Measurements from ENCODE around the gene EPHA3. TPM values are rescaled to one million over a fixed set of nuclear protein-coding genes. Genes with fewer than 3 reads are reported as not detected.

The EPHA3 gene
- total and polyA plus RNA-seq, 2 donors (not counting 3 experiments of a cell fraction or from before 2014, with no cell fraction given), result not detected

DNA sequence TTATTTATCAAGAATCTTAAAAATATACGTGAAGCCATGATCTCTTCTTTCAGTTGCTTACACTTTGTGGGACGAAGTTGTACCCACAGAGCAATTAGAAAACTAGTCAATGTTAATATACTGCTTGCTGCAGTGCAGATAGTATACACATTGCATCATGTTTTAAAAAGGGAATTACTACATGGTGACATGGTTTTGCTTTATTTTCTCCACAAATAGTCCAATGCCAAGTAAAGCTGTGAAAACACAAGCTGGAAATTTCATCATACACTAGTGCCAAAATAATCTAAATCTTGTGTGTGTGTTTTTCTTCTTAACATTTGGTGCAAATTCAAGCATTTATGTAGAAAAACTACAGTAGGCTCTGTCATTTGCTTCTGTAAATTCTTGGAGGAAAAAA is 233.0 kb downstream of the EPHA3 start:
- POLR2A ChIA-PET, result no interaction called here
- no peak for FAIRE-seq
- DNase-seq (ENCODE audit: low read depth, low spot score), result no peak

DNA sequence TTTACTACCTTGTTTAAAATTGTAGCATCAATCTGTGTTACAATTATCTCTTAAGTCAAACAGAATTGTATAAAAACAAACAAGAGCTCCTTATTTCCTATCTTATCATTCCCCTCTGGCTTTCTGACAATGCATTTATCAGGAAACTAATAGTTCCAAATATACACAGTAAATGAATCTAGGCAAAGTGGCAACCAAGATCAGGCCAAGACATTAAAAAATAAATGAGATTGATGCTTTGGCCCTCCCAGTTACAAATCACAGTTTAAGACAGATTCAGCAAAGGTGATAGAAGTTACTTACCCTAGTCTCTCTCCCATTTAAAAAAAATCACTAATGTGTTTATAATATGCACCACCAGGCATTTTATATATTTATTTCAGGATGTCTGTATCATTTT is 236.7 kb downstream of the EPHA3 start:
- H3K36me3 ChIP-seq (ENCODE audit: control insufficient read depth in 2 of 2, extremely low read depth in 1 of 2, insufficient read depth in 2 of 2, low read length in 2 of 2), result no peaks in the 10 kb centered on the region
- CTCF ChIA-PET, result no interaction called here
- intact Hi-C loops (cut with micrococcal nuclease), result no loop called here
- no TSS peak for BruUV-seq (replicated peaks)
- no peak overlapping the region for H3K4me2 ChIP-seq (ENCODE audit: insufficient read depth, low read length)
- no peak for TF ChIP-seq JUN (IDR thresholded peaks at IDR 0.05; ENCODE audit: borderline replicate concordance, insufficient read depth, insufficient read length, low read depth)
- TF ChIP-seq EZH2 (IDR thresholded peaks at IDR 0.05; ENCODE audit: borderline replicate concordance, low read depth, low read length, severe bottlenecking), result no peak
- no peak for TF ChIP-seq FOS (IDR thresholded peaks at IDR 0.05; ENCODE audit: borderline replicate concordance, insufficient read depth, low read length)
- TF ChIP-seq POLR2AphosphoS5 (IDR thresholded peaks at IDR 0.05; ENCODE audit: insufficient read depth, low read depth, low read length), result no peak
- TF ChIP-seq, protein P1, sequence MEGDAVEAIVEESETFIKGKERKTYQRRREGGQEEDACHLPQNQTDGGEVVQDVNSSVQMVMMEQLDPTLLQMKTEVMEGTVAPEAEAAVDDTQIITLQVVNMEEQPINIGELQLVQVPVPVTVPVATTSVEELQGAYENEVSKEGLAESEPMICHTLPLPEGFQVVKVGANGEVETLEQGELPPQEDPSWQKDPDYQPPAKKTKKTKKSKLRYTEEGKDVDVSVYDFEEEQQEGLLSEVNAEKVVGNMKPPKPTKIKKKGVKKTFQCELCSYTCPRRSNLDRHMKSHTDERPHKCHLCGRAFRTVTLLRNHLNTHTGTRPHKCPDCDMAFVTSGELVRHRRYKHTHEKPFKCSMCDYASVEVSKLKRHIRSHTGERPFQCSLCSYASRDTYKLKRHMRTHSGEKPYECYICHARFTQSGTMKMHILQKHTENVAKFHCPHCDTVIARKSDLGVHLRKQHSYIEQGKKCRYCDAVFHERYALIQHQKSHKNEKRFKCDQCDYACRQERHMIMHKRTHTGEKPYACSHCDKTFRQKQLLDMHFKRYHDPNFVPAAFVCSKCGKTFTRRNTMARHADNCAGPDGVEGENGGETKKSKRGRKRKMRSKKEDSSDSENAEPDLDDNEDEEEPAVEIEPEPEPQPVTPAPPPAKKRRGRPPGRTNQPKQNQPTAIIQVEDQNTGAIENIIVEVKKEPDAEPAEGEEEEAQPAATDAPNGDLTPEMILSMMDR (IDR thresholded peaks at IDR 0.05; ENCODE audit: extremely low read depth in 1 of 2, insufficient read depth in 1 of 2, low read depth in 1 of 2, low read length in 2 of 2), result no peak
- TF ChIP-seq, protein P2, sequence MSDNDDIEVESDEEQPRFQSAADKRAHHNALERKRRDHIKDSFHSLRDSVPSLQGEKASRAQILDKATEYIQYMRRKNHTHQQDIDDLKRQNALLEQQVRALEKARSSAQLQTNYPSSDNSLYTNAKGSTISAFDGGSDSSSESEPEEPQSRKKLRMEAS (IDR thresholded peaks at IDR 0.05; ENCODE audit: insufficient read depth, insufficient read length), result no peak
- no peak for TF ChIP-seq GATA2 (IDR thresholded peaks at IDR 0.05; ENCODE audit: insufficient read depth, insufficient read length, low read depth, low read length)
- TF ChIP-seq MYC (IDR thresholded peaks at IDR 0.05; ENCODE audit: low read depth, low read length), result no peak
- no peak for TF ChIP-seq POLR2A (IDR thresholded peaks at IDR 0.05; ENCODE audit: low read depth, low read length)
- POLR2A ChIA-PET, result no interaction called here
- H3K9ac ChIP-seq (replicated peaks; ENCODE audit: extremely low read depth, insufficient read depth, low read length), result no peak overlapping the region
- H3K9me3 ChIP-seq (replicated peaks; ENCODE audit: control insufficient read depth, insufficient read depth, low read length), result no peaks in the 10 kb centered on the region
- no peaks in the 10 kb centered on the region for H4K20me1 ChIP-seq (replicated peaks; ENCODE audit: control insufficient read depth, extremely low read depth, insufficient read depth, low read length)
- H3K4me1 ChIP-seq (ENCODE audit: control insufficient read depth, extremely low read depth, insufficient read depth, low read length), result no peaks in the 10 kb centered on the region
- H2AFZ ChIP-seq (ENCODE audit: low read depth, low read length), result no peak overlapping the region
- DNase-seq (ENCODE audit: low read depth, low spot score) (no peak), FAIRE-seq (no peak)
- H3K79me2 ChIP-seq (ENCODE audit: control insufficient read depth, insufficient read depth, low read length), result no peaks in the 10 kb centered on the region
- H3K27me3 ChIP-seq (ENCODE audit: control insufficient read depth in 2 of 2, insufficient read depth in 2 of 2, low read length in 2 of 2), result no peaks in the 10 kb centered on the region
- H3K4me3 ChIP-seq (replicated peaks in 1 of 3; ENCODE audit: insufficient read depth in 1 of 3, low read depth in 1 of 3, low read length in 3 of 3), result no peak overlapping the region
- no peak overlapping the region for H3K27ac ChIP-seq (ENCODE audit: insufficient read depth, low read depth, low read length)
- no peaks in the 10 kb centered on the region for H3K9me1 ChIP-seq (replicated peaks; ENCODE audit: control insufficient read depth, extremely low read depth, insufficient read depth, low read length)
- dilution Hi-C loops (cut with MboI; ENCODE audit: extremely low pct_ligation_motif_present, low sequenced_read_pairs), result no loop called here

More for the DNA sequence above, 233.0 kb downstream of the EPHA3 start:
- no peaks in the 10 kb centered on the region for H3K79me2 ChIP-seq (ENCODE audit: control insufficient read depth, insufficient read depth, low read length)
- CTCF ChIA-PET, result no interaction called here
- no TSS peak for BruUV-seq (replicated peaks)
- intact Hi-C loops (cut with micrococcal nuclease), result no loop called here
- H3K4me3 ChIP-seq (replicated peaks in 1 of 3; ENCODE audit: insufficient read depth in 1 of 3, low read depth in 1 of 3, low read length in 3 of 3), result no peak overlapping the region
- H3K9ac ChIP-seq (replicated peaks; ENCODE audit: extremely low read depth, insufficient read depth, low read length), result no peak overlapping the region
- H3K4me1 ChIP-seq (ENCODE audit: control insufficient read depth, extremely low read depth, insufficient read depth, low read length), result no peaks in the 10 kb centered on the region
- H2AFZ ChIP-seq (ENCODE audit: low read depth, low read length), result no peak overlapping the region
- H4K20me1 ChIP-seq (replicated peaks; ENCODE audit: control insufficient read depth, extremely low read depth, insufficient read depth, low read length), result no peaks in the 10 kb centered on the region
- H3K27me3 ChIP-seq (ENCODE audit: control insufficient read depth in 2 of 2, insufficient read depth in 2 of 2, low read length in 2 of 2), result no peaks in the 10 kb centered on the region
- no peak for TF ChIP-seq GATA2 (IDR thresholded peaks at IDR 0.05; ENCODE audit: insufficient read depth, insufficient read length, low read depth, low read length)
- no peak for TF ChIP-seq EZH2 (IDR thresholded peaks at IDR 0.05; ENCODE audit: borderline replicate concordance, low read depth, low read length, severe bottlenecking)
- no peak for TF ChIP-seq JUN (IDR thresholded peaks at IDR 0.05; ENCODE audit: borderline replicate concordance, insufficient read depth, insufficient read length, low read depth)
- no peak for TF ChIP-seq MYC (IDR thresholded peaks at IDR 0.05; ENCODE audit: low read depth, low read length)
- TF ChIP-seq, protein P1 (IDR thresholded peaks at IDR 0.05; ENCODE audit: extremely low read depth in 1 of 2, insufficient read depth in 1 of 2, low read depth in 1 of 2, low read length in 2 of 2), result no peak
- TF ChIP-seq POLR2A (IDR thresholded peaks at IDR 0.05; ENCODE audit: low read depth, low read length), result no peak
- no peak for TF ChIP-seq FOS (IDR thresholded peaks at IDR 0.05; ENCODE audit: borderline replicate concordance, insufficient read depth, low read length)
- H3K9me1 ChIP-seq (replicated peaks; ENCODE audit: control insufficient read depth, extremely low read depth, insufficient read depth, low read length), result no peaks in the 10 kb centered on the region
- H3K27ac ChIP-seq (ENCODE audit: insufficient read depth, low read depth, low read length), result no peak overlapping the region
- H3K36me3 ChIP-seq (ENCODE audit: control insufficient read depth in 2 of 2, extremely low read depth in 1 of 2, insufficient read depth in 2 of 2, low read length in 2 of 2), result no peaks in the 10 kb centered on the region
- H3K9me3 ChIP-seq (replicated peaks; ENCODE audit: control insufficient read depth, insufficient read depth, low read length), result no peaks in the 10 kb centered on the region
- no peak overlapping the region for H3K4me2 ChIP-seq (ENCODE audit: insufficient read depth, low read length)
- dilution Hi-C loops (cut with MboI; ENCODE audit: extremely low pct_ligation_motif_present, low sequenced_read_pairs), result no loop called here
